C4-2B (cell line): ENCODE results near the gene TMEM120A.

Experiments
- CTCF ChIP-seq: fragments of 450-650 bp; conservative IDR thresholded peaks from 2 replicates; pipeline ENCODE4 v1.5.1; 2017; ENCODE audit warnings: mild to moderate bottlenecking
- ZFX ChIP-seq: fragments of 450-650 bp; IDR thresholded peaks from 2 replicates; pipeline ENCODE4 v1.6.1; 2017

GRCh38 chr7:76003351-76003750 is 9.0 kb upstream of the TMEM120A start:
- TF ChIP-seq CTCF (no peak), ZFX (no peak)
